PC-3 (cell line): ENCODE data around the gene MYO7A. TPM values are rescaled to one million over a fixed set of nuclear protein-coding genes. Genes with fewer than 3 reads are reported as not detected.

Source experiments
- ATAC-seq: fragments of 200-7000 bp; cut with Tn5 transposase; 2 replicates; pipeline ENCODE4 v1.9.1; 2020; ENCODE audit warnings: mild to moderate bottlenecking, moderate library complexity
- BruUV-seq: library from RNA; stranded (reverse); fragments of 400-500 nt; replicated peaks from 2 replicates; lab custom pipeline; 2021; lab: Mats Ljungman, UMichigan
- CTCF ChIA-PET: fragments of 300-600 bp; sonication (Branson Sonifier 250); formaldehyde crosslinking; loops from one replicate; lab custom pipeline; 2022; ENCODE audit warnings: antibody characterized with exemption; lab: Charles Lee
- POLR2A ChIA-PET: fragments of 300-600 bp; sonication (Branson Sonifier 250); formaldehyde crosslinking; loops from one replicate; lab custom pipeline; 2022; ENCODE audit warnings: antibody characterized with exemption; ENCODE audit not compliant: unreplicated experiment; lab: Charles Lee
- DNase-seq: peaks from one replicate; pipeline ENCODE4 v3.0.0-alpha.2; 2015
- H2AFZ ChIP-seq: fragments of 300-600 bp; sonication (generic); 2 replicates; pipeline ENCODE4 v1.6.0; 2016; ENCODE audit warnings: antibody characterized with exemption, low read length
- H3F3A ChIP-seq: fragments of 300-600 bp; sonication (generic); one replicate; pipeline ENCODE4 v1.6.0; 2017; ENCODE audit warnings: antibody characterized with exemption, low read length, control low read depth, mild to moderate bottlenecking; ENCODE audit not compliant: unreplicated experiment
- H3K27ac ChIP-seq: fragments of 300-600 bp; sonication (generic); 2 replicates; pipeline ENCODE4 v1.5.1; 2016; ENCODE audit warnings: mild to moderate bottlenecking, low read length
- H3K27me3 ChIP-seq: fragments of 300-600 bp; sonication (generic); 2 replicates; pipeline ENCODE4 v1.6.1; 2016; ENCODE audit warnings: low read length, mixed read lengths
- H3K36me3 ChIP-seq: fragments of 300-600 bp; sonication (generic); 2 replicates; pipeline ENCODE4 v1.6.1; 2016; ENCODE audit warnings: low read depth, mixed run types, low read length, mixed read lengths
- H3K4me1 ChIP-seq: fragments of 300-600 bp; sonication (generic); 2 replicates; pipeline ENCODE4 v1.5.1; 2016; ENCODE audit warnings: low read length; ENCODE audit not compliant: insufficient read depth
- H3K4me2 ChIP-seq: fragments of 300-600 bp; sonication (generic); 2 replicates; pipeline ENCODE4 v1.6.0; 2016; ENCODE audit warnings: low read length
- H3K4me3 ChIP-seq: fragments of 300-600 bp; sonication (generic); 2 replicates; pipeline ENCODE4 v1.5.1; 2016; ENCODE audit warnings: mild to moderate bottlenecking, low read length, mixed read lengths
- H3K79me2 ChIP-seq: fragments of 300-600 bp; sonication (generic); 2 replicates; pipeline ENCODE4 v1.6.1; 2017; ENCODE audit warnings: low read length, mixed read lengths
- H3K9ac ChIP-seq: fragments of 300-600 bp; sonication (generic); 2 replicates; pipeline ENCODE4 v1.6.0; 2016; ENCODE audit warnings: mild to moderate bottlenecking, low read length
- H3K9me2 ChIP-seq: fragments of 300-600 bp; sonication (generic); replicated peaks from 2 replicates; pipeline ENCODE4 v1.6.1; 2016; ENCODE audit warnings: mixed run types, low read length, mixed read lengths
- H3K9me3 ChIP-seq: fragments of 300-600 bp; sonication (generic); 2 replicates; pipeline ENCODE4 v1.6.1; 2016; ENCODE audit warnings: low read length, mixed read lengths
- H4K20me1 ChIP-seq: fragments of 300-600 bp; sonication (generic); 2 replicates; pipeline ENCODE4 v1.6.1; 2016; ENCODE audit warnings: low read length, mixed read lengths
- CTCF ChIP-seq: fragments of 300-600 bp; sonication (generic); conservative IDR thresholded peaks from 2 replicates; pipeline ENCODE4 v1.5.1; 2017; ENCODE audit warnings: antibody characterized with exemption, low read depth, mild to moderate bottlenecking, low read length
- EZH2 ChIP-seq: fragments of 300-600 bp; sonication (generic); IDR thresholded peaks from one replicate; pipeline ENCODE4 v1.6.1; 2017; ENCODE audit warnings: antibody characterized with exemption, mild to moderate bottlenecking, low read length; ENCODE audit not compliant: unreplicated experiment
- EZH2phosphoT487 ChIP-seq: fragments of 300-600 bp; sonication (generic); IDR thresholded peaks from 2 replicates; pipeline ENCODE4 v1.6.1; 2018; ENCODE audit warnings: mild to moderate bottlenecking, antibody characterized with exemption, low read length, borderline replicate concordance
- intact Hi-C: fragments of 100-400 bp; cut with micrococcal nuclease; formaldehyde crosslinking; loops from 2 replicates; pipeline ENCODE4 v1.9.0; 2023
- total RNA-seq: library from RNA; depleted of rRNA; stranded (reverse); fragments of >200 nt; gene quantifications from 2 replicates; pipeline ENCODE4 v1.2.3, GENCODE V29; 2014

Gene MYO7A
- total RNA-seq, 1 experiment from 2014 or later = 0.66 TPM

DNA sequence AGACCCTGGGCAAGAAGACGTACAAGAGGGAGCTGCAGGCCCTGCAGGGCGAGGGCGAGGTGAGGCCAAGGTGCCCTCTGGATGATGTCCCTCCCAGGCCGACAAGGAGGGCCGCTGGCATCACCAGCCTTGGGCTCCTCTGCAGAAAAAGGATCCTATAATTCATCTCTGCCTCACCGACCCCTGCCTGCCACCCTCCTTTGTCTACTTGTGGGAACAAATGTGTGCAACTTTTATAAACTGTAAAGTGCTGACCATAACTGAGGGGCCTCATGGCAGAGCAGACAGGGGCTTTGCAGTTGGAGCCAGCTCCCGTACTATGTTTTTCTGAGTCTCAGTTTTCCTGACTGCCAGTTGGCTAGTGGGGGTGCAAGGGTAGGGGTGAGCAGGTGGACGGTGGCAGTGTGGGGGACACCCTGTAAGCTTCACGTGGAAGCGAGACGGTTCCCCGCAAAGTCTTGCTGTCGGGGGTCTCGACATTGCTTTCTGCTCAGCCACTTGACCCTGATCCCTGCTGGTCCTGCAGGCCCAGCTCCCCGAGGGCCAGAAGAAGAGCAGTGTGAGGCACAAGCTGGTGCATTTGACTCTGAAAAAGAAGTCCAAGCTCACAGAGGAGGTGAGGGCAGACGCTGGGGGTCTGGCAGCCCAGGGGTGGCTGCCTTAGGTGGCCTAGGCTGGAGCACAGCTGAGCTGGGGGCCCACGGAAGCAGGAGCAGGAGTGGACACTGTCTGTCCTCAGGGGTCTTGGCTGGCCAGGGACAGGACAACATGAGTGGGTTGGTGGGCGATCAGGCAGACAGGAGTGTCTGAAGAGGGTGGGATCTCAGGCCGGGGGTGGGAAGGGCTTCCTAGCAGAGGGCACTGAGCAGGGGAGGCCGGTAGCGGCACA, 54.7 kb downstream of the MYO7A start:
- TF ChIP-seq EZH2phosphoT487 (no peak), EZH2 (no peak), CTCF (no peak)
- BruUV-seq = no TSS peak

DNA sequence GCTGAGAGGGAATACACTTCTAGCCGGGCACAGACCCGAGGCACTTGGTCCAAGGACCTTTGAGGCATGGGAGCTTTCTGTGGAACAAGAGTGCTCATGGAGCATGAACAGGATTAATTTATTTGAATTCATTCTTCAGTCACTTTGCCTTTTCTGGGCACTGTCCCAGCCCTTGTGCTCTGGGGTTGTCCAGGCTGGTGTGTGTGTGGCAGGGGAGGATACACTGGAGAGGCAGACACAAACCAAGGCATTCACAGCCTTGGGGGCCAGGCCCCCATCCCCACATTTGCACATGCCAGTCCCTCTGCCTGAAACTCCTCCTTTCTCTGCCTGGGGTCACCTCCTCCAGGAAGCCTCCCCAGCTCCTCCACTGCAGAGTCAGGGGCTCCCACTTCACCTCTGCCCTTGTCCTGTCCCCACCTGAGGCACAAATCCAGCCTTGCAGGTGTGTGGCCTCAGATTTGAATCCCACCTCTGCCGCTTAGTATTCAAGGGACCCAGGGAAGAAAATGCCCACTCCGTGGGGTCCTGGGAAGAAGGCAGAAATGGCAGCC, 55.5 kb downstream of the MYO7A start:
- no TSS peak for BruUV-seq
- POLR2A ChIA-PET = no interaction called here
- H2AFZ ChIP-seq = no peak overlapping the region
- peaks cover 30% of the 10 kb centered on the region for H3K27me3 ChIP-seq
- H3K9me2 ChIP-seq = no peaks in the 10 kb centered on the region
- TF ChIP-seq EZH2phosphoT487 (no peak), EZH2 (no peak), CTCF (no peak)
- ATAC-seq = no peak
- H3K4me1 ChIP-seq = no peaks in the 10 kb centered on the region
- no peaks in the 10 kb centered on the region for H3F3A ChIP-seq
- H3K27ac ChIP-seq = no peak overlapping the region
- no peaks in the 10 kb centered on the region for H3K79me2 ChIP-seq
- intact Hi-C loops = no loop called here
- CTCF ChIA-PET = no interaction called here
- H3K9ac ChIP-seq = no peak overlapping the region
- no peak for DNase-seq
- H3K4me3 ChIP-seq = no peak overlapping the region
- H3K4me2 ChIP-seq = no peak overlapping the region
- H3K9me3 ChIP-seq = no peaks in the 10 kb centered on the region
- H3K36me3 ChIP-seq = no peaks in the 10 kb centered on the region
- no peaks in the 10 kb centered on the region for H4K20me1 ChIP-seq

More for the DNA sequence above, 54.7 kb downstream of the MYO7A start:
- no peaks in the 10 kb centered on the region for H3K36me3 ChIP-seq
- peaks cover 30% of the 10 kb centered on the region for H3K27me3 ChIP-seq
- H3K4me2 ChIP-seq = no peak overlapping the region
- no peak for ATAC-seq
- no peak for DNase-seq
- H3F3A ChIP-seq = no peaks in the 10 kb centered on the region
- no peak overlapping the region for H2AFZ ChIP-seq
- no peak overlapping the region for H3K4me3 ChIP-seq
- no peaks in the 10 kb centered on the region for H3K4me1 ChIP-seq
- H3K9me2 ChIP-seq = no peaks in the 10 kb centered on the region
- POLR2A ChIA-PET = no interaction called here
- intact Hi-C loops = no loop called here
- no peaks in the 10 kb centered on the region for H4K20me1 ChIP-seq
- H3K9ac ChIP-seq = no peak overlapping the region
- H3K9me3 ChIP-seq = no peaks in the 10 kb centered on the region
- CTCF ChIA-PET = no interaction called here
- H3K27ac ChIP-seq = no peak overlapping the region
- no peaks in the 10 kb centered on the region for H3K79me2 ChIP-seq
